Measurements from ENCODE around the gene CTNNB1.

The CTNNB1 gene

DNA sequence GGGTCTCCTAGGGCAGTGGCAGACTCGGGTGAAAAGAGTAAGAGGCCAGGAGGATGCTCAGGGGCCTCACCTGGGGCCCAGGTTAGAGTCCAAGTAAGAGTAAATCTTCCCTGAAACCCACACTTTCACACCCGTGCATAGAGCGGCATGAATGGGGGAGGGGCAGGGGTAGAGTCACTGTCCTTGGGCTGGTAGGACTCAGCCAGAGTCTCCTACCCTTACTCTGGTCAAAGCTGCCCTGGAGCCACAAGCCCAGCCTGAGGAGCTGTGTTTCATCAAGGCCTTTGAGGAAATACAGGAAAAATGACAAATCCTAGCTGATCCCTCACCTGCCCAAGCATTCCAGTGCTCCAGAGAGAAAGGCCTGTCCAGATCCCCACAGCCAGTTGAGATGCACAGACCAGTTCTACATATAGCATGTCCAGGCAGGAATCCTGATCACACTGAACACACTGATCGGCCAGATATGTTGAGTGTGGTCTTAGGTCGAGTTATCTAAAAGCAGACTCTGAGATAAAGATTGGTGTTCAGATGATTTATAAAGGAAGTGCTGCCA is 16.7 kb upstream of the CTNNB1 start:
- H3K27ac ChIP-seq (replicated peaks), result no peak overlapping the region
- no peak overlapping the region for H3K4me3 ChIP-seq (replicated peaks; ENCODE audit: insufficient read depth, low read length)
- TF ChIP-seq, protein P1, sequence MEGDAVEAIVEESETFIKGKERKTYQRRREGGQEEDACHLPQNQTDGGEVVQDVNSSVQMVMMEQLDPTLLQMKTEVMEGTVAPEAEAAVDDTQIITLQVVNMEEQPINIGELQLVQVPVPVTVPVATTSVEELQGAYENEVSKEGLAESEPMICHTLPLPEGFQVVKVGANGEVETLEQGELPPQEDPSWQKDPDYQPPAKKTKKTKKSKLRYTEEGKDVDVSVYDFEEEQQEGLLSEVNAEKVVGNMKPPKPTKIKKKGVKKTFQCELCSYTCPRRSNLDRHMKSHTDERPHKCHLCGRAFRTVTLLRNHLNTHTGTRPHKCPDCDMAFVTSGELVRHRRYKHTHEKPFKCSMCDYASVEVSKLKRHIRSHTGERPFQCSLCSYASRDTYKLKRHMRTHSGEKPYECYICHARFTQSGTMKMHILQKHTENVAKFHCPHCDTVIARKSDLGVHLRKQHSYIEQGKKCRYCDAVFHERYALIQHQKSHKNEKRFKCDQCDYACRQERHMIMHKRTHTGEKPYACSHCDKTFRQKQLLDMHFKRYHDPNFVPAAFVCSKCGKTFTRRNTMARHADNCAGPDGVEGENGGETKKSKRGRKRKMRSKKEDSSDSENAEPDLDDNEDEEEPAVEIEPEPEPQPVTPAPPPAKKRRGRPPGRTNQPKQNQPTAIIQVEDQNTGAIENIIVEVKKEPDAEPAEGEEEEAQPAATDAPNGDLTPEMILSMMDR (IDR thresholded peaks at IDR 0.05; ENCODE audit: insufficient read depth, low read length), result no peak
- TF ChIP-seq SPI1 (IDR thresholded peaks at IDR 0.05; ENCODE audit: borderline replicate concordance, low read depth), result no peak; the same call in 1 of the 2 replicates
- TF ChIP-seq POLR2AphosphoS5 (IDR thresholded peaks at IDR 0.05; ENCODE audit: low read depth), result no peak
- no peak for TF ChIP-seq GABPA (IDR thresholded peaks at IDR 0.05; ENCODE audit: low read depth)
- TF ChIP-seq, protein P2, sequence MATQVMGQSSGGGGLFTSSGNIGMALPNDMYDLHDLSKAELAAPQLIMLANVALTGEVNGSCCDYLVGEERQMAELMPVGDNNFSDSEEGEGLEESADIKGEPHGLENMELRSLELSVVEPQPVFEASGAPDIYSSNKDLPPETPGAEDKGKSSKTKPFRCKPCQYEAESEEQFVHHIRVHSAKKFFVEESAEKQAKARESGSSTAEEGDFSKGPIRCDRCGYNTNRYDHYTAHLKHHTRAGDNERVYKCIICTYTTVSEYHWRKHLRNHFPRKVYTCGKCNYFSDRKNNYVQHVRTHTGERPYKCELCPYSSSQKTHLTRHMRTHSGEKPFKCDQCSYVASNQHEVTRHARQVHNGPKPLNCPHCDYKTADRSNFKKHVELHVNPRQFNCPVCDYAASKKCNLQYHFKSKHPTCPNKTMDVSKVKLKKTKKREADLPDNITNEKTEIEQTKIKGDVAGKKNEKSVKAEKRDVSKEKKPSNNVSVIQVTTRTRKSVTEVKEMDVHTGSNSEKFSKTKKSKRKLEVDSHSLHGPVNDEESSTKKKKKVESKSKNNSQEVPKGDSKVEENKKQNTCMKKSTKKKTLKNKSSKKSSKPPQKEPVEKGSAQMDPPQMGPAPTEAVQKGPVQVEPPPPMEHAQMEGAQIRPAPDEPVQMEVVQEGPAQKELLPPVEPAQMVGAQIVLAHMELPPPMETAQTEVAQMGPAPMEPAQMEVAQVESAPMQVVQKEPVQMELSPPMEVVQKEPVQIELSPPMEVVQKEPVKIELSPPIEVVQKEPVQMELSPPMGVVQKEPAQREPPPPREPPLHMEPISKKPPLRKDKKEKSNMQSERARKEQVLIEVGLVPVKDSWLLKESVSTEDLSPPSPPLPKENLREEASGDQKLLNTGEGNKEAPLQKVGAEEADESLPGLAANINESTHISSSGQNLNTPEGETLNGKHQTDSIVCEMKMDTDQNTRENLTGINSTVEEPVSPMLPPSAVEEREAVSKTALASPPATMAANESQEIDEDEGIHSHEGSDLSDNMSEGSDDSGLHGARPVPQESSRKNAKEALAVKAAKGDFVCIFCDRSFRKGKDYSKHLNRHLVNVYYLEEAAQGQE (IDR thresholded peaks at IDR 0.05; ENCODE audit: insufficient replicate concordance, low read depth), result no peak
- DNase-seq (ENCODE audit: low read depth in 1 of 2, low spot score in 1 of 2), result no peak
- H3K27me3 ChIP-seq (ENCODE audit: insufficient read depth, poor library complexity, severe bottlenecking), result no peaks in the 10 kb centered on the region

DNA sequence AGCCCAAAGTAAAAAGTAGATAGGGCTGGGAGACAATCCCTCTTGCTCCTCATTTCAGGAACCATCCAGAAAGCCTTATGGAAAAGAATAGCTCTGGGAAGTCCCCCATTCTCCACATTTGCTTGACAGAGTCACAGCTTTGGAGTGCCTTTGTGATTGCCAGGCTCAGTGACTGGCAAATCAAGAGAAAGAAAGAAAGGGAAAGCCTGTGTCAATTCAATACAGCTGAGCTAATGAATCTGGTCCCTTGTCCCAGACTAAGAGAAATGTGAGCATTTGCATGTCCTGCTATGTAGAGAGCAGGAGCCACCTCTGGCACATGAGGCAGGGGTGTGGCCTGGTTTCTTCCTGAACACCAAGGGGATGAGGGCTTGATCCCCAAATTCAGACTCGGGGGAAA is 14.9 kb upstream of the CTNNB1 start:
- TF ChIP-seq POLR2AphosphoS5 (IDR thresholded peaks at IDR 0.05; ENCODE audit: low read depth), result no peak
- TF ChIP-seq GABPA (IDR thresholded peaks at IDR 0.05; ENCODE audit: low read depth), result no peak
- TF ChIP-seq, protein P2 (IDR thresholded peaks at IDR 0.05; ENCODE audit: insufficient replicate concordance, low read depth), result no peak
- TF ChIP-seq, protein P1 (IDR thresholded peaks at IDR 0.05; ENCODE audit: insufficient read depth, low read length), result no peak
- no peak for TF ChIP-seq SPI1 (IDR thresholded peaks at IDR 0.05; ENCODE audit: borderline replicate concordance, low read depth)
- Histone ChIP-seq H3K27ac (replicated peaks) (no peak overlapping the region), H3K4me3 (replicated peaks; ENCODE audit: insufficient read depth, low read length) (no peak overlapping the region), H3K27me3 (ENCODE audit: insufficient read depth, poor library complexity, severe bottlenecking) (no peaks in the 10 kb centered on the region)
- no peak for DNase-seq (ENCODE audit: low read depth in 1 of 2, low spot score in 1 of 2)

DNA sequence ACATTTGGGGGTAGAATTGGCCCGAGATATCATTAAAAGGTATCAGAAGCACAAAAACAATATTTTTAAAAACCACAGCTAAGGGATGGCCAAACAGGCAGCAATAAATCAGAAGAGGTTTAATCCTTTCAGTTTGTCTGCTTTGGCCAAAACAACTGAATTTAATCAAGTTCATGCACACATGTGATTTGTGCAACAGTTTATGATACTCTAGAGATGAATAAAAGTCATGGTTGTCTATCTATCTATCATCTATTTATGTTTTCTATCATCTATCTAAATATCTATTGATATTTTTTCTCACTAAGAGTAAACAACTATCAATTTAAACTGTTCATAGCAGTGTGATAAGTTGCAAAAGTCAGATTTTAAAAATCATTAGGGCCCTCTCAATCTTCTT is 13.0 kb upstream of the CTNNB1 start:
- no peak for TF ChIP-seq GABPA (IDR thresholded peaks at IDR 0.05; ENCODE audit: low read depth)
- TF ChIP-seq, protein P1 (IDR thresholded peaks at IDR 0.05; ENCODE audit: insufficient read depth, low read length), result no peak
- TF ChIP-seq POLR2AphosphoS5 (IDR thresholded peaks at IDR 0.05; ENCODE audit: low read depth), result no peak
- TF ChIP-seq, protein P2 (IDR thresholded peaks at IDR 0.05; ENCODE audit: insufficient replicate concordance, low read depth), result no peak
- no peak for TF ChIP-seq SPI1 (IDR thresholded peaks at IDR 0.05; ENCODE audit: borderline replicate concordance, low read depth)
- H3K27ac ChIP-seq (replicated peaks), result no peak overlapping the region
- no peaks in the 10 kb centered on the region for H3K27me3 ChIP-seq (ENCODE audit: insufficient read depth, poor library complexity, severe bottlenecking)
- H3K4me3 ChIP-seq (replicated peaks; ENCODE audit: insufficient read depth, low read length), result no peak overlapping the region
- DNase-seq (ENCODE audit: low read depth in 1 of 2, low spot score in 1 of 2), result no peak
